IMR-90 (cell line): ENCODE measurements around the gene GAGE12J.
"Not testable (repeated sequence)": the region's sequence is repeated elsewhere in the genome, so short reads cannot be mapped to it uniquely, and the experiment has no call there.

Experiments used
- CEBPB ChIP-seq: IDR thresholded peaks from 2 replicates; pipeline ENCODE4 v1.6.1; 2012; ENCODE audit warnings: low read depth, low read length, improper control_type of control experiment
- CTCF ChIP-seq: conservative IDR thresholded peaks from 2 replicates; pipeline ENCODE4 v1.5.1; 2012; ENCODE audit warnings: mild to moderate bottlenecking, low read depth, low read length, improper control_type of control experiment
- ELK1 ChIP-seq: fragments of 150-350 bp; IDR thresholded peaks from 2 replicates; pipeline ENCODE4 v1.6.1; 2016; ENCODE audit warnings: low read depth, mild to moderate bottlenecking, low read length, moderate library complexity, borderline replicate concordance
- MAFK ChIP-seq: IDR thresholded peaks from 2 replicates; pipeline ENCODE4 v1.6.1; 2012; ENCODE audit warnings: low read depth, low read length, improper control_type of control experiment
- MAZ ChIP-seq: IDR thresholded peaks from 2 replicates; pipeline ENCODE4 v1.6.1; 2012; ENCODE audit warnings: low read depth, mild to moderate bottlenecking, low read length, improper control_type of control experiment, moderate library complexity, borderline replicate concordance
- MXI1 ChIP-seq: IDR thresholded peaks from 2 replicates; pipeline ENCODE4 v1.6.1; 2012; ENCODE audit warnings: low read depth, mild to moderate bottlenecking, low read length, moderate library complexity, borderline replicate concordance
- POLR2A ChIP-seq: IDR thresholded peaks from 2 replicates; pipeline ENCODE4 v1.6.1; 2012; ENCODE audit warnings: mild to moderate bottlenecking, low read depth, low read length
- RAD21 ChIP-seq: IDR thresholded peaks from 2 replicates; pipeline ENCODE4 v1.6.1; 2012; ENCODE audit warnings: low read length, improper control_type of control experiment
- RFX5 ChIP-seq: IDR thresholded peaks from 2 replicates; pipeline ENCODE4 v1.8.0; 2012; ENCODE audit warnings: low read depth, mild to moderate bottlenecking, low read length, moderate library complexity
- SMC3 ChIP-seq: fragments of 150-350 bp; IDR thresholded peaks from 2 replicates; pipeline ENCODE4 v1.6.1; 2016; ENCODE audit warnings: low read depth, mild to moderate bottlenecking, antibody characterized with exemption, low read length, moderate library complexity
- TF ChIP-seq, protein P1 (sequence below): fragments of 150-350 bp; IDR thresholded peaks from 2 replicates; pipeline ENCODE4 v1.6.1; 2017; ENCODE audit warnings: mild to moderate bottlenecking, antibody characterized with exemption, low read length, low read depth

DNA sequence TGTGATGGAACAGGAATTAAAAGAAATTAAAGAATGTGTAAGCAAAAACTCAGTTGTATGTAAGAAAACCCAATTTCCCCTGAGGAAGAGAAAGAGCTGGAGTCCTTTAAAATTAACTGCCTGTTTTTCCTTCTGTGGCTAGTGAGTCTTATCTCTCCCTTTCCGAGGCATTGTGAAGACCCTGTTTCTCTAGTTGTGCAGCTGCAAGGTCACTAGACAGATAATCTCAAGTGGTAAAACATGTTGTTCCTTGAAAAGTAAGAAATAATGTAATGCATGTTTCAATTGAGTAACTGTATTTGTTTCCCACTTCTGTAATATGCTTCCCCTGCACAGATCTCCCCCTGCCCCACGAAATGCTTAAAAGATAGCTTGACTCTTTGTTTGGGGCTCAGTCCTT lies 14.1 kb upstream of the GAGE12J start:
- TF ChIP-seq CTCF, POLR2A, CEBPB, SMC3, MAZ, MAFK, RFX5, ELK1, MXI1, RAD21: not testable (repeated sequence)
- TF ChIP-seq, protein P1, sequence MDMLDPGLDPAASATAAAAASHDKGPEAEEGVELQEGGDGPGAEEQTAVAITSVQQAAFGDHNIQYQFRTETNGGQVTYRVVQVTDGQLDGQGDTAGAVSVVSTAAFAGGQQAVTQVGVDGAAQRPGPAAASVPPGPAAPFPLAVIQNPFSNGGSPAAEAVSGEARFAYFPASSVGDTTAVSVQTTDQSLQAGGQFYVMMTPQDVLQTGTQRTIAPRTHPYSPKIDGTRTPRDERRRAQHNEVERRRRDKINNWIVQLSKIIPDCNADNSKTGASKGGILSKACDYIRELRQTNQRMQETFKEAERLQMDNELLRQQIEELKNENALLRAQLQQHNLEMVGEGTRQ = not testable (repeated sequence)
